Suprapubic skin (tissue), 4 donors: ENCODE measurements around the gene ATG2B.

ENCODE experiments used
- EP300 ChIP-seq: sonication (generic); formaldehyde crosslinking; IDR thresholded peaks from one replicate; pipeline ENCODE4 v1.6.1; 2017; ENCODE audit warnings: antibody characterized with exemption
- POLR2A ChIP-seq, 2 donors: fragments of 450-650 bp; IDR thresholded peaks; one replicate each; pipeline ENCODE4 v1.6.1; 2017; ENCODE audit warnings: antibody characterized with exemption in 2 of 2, mild to moderate bottlenecking in 2 of 2, moderate library complexity in 2 of 2
- POLR2AphosphoS5 ChIP-seq, 3 donors: sonication (generic); formaldehyde crosslinking; IDR thresholded peaks; one replicate each; pipeline ENCODE4 v1.6.1; 2017; ENCODE audit warnings: antibody characterized with exemption in 3 of 3
- TF ChIP-seq, protein P1 (sequence below), 2 donors: fragments of 200-600 bp in 1 of 2; fragments of 450-650 bp in 1 of 2; sonication (generic) in 1 of 2; IDR thresholded peaks; one replicate each; pipeline ENCODE4 v1.5.1; 2016 to 2019; ENCODE audit warnings: antibody characterized with exemption in 2 of 2, mild to moderate bottlenecking in 1 of 2, moderate library complexity in 1 of 2

DNA sequence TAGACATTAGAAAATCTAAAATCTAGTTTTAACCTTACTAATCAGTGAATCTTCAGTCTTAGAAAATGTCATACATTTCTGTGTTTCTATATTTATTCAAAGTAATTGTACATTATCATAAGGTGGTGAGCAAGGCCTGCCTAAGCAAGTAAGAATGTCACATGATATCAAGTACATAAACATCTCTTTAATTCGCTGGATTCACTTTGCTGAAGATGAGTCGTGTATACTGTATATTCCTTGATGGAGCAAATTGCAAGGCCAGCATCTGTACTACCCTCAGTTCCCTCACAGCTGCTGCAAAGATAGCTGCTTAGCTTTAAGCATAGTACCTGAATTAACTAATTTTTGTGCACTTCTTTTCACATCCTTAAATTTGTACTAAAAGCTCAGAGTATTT is 20.3 kb upstream of the ATG2B start:
- TF ChIP-seq, protein P1, sequence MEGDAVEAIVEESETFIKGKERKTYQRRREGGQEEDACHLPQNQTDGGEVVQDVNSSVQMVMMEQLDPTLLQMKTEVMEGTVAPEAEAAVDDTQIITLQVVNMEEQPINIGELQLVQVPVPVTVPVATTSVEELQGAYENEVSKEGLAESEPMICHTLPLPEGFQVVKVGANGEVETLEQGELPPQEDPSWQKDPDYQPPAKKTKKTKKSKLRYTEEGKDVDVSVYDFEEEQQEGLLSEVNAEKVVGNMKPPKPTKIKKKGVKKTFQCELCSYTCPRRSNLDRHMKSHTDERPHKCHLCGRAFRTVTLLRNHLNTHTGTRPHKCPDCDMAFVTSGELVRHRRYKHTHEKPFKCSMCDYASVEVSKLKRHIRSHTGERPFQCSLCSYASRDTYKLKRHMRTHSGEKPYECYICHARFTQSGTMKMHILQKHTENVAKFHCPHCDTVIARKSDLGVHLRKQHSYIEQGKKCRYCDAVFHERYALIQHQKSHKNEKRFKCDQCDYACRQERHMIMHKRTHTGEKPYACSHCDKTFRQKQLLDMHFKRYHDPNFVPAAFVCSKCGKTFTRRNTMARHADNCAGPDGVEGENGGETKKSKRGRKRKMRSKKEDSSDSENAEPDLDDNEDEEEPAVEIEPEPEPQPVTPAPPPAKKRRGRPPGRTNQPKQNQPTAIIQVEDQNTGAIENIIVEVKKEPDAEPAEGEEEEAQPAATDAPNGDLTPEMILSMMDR (IDR thresholded peaks at IDR 0.05), result no peak
- TF ChIP-seq POLR2AphosphoS5 (IDR thresholded peaks at IDR 0.05) (no peak), EP300 (no peak), POLR2A (IDR thresholded peaks at IDR 0.05) (no peak)
